HCT116 (cell line): ENCODE results near the gene ANKRD10. TPM values are rescaled to one million over a fixed set of nuclear protein-coding genes. Genes with fewer than 3 reads are reported as not detected.

Source experiments
- ATAC-seq: fragments of 200-7000 bp; cut with Tn5 transposase; 2 replicates; pipeline ENCODE4 v1.9.1; 2020; ENCODE audit warnings: mild to moderate bottlenecking, moderate library complexity
- BruUV-seq: library from RNA; stranded (reverse); fragments of 400-500 nt; replicated peaks from 2 replicates; lab custom pipeline; 2021; lab: Mats Ljungman, UMichigan
- CTCF ChIA-PET: fragments of 300-600 bp; sonication (Branson Sonifier 250); formaldehyde crosslinking; loops from one replicate; lab custom pipeline; 2021; ENCODE audit warnings: antibody characterized with exemption; lab: Charles Lee
- POLR2A ChIA-PET: fragments of 300-600, 350-600 bp; sonication (Branson Sonifier 250); formaldehyde crosslinking; loops from one replicate; lab custom pipeline; 2021; ENCODE audit warnings: antibody characterized with exemption; lab: Charles Lee
- RAD21 ChIA-PET, 2 experiments: fragments of 300-600 bp; sonication (Branson Sonifier 250); formaldehyde crosslinking; loops; one replicate each; lab custom pipeline; 2023; ENCODE audit warnings: low total read pairs in 2 of 2; ENCODE audit not compliant: uncharacterized antibody in 2 of 2, unreplicated experiment in 2 of 2, low non-redundant PET in 1 of 2; lab: Charles Lee
- DNase-seq: peaks from one replicate; pipeline ENCODE4 v3.0.0-alpha.2; 2010; ENCODE audit warnings: low read depth, low spot score
- H2AFZ ChIP-seq: fragments of 200-600 bp; shearing (Covaris generic), sonication (generic); 2 replicates; pipeline ENCODE4 v1.6.1; 2017; ENCODE audit warnings: low read depth, mixed run types, mixed read lengths, antibody characterized with exemption, low read length; ENCODE audit not compliant: poor library complexity, severe bottlenecking
- H3K27ac ChIP-seq: 2 replicates; pipeline ENCODE4 v1.5.1; 2012; ENCODE audit warnings: low read depth, low read length
- H3K27me3 ChIP-seq: fragments of 200-600 bp; sonication (generic); 2 replicates; pipeline ENCODE4 v1.6.1; 2016; ENCODE audit warnings: mixed run types, low read length, mixed read lengths; ENCODE audit not compliant: insufficient read depth
- H3K36me3 ChIP-seq, 2 experiments: fragments of 200-500 bp in 1 of 2; fragments of 200-600 bp in 1 of 2; sonication (Bioruptor generic) in 1 of 2; sonication (generic) in 1 of 2; 2 replicates each; pipeline versions ENCODE4 v1.5.1 to v1.6.1; 2014 to 2016; ENCODE audit warnings: low read length in 2 of 2, inconsistent platforms in 1 of 2, mixed read lengths in 1 of 2, mixed run types in 1 of 2; ENCODE audit not compliant: insufficient read depth in 2 of 2, control insufficient read depth in 1 of 2
- H3K4me1 ChIP-seq, 2 experiments: fragments of 200-600 bp in 1 of 2; sonication (generic) in 1 of 2; 2 replicates each; pipeline versions ENCODE4 v1.5.1 to v1.6.1; 2012 to 2017; ENCODE audit warnings: low read length in 2 of 2, inconsistent platforms in 1 of 2, mild to moderate bottlenecking in 1 of 2, mixed read lengths in 1 of 2, mixed run types in 1 of 2, moderate library complexity in 1 of 2; ENCODE audit not compliant: insufficient read depth in 2 of 2, control insufficient read depth in 1 of 2
- H3K4me2 ChIP-seq: fragments of 200-600 bp; sonication (generic); 2 replicates; pipeline ENCODE4 v1.6.1; 2017; ENCODE audit warnings: mixed run types, low read length, mixed read lengths
- H3K4me3 ChIP-seq, 2 experiments: fragments of 200-600 bp in 1 of 2; sonication (generic) in 1 of 2; replicated peaks in 1 of 2; 2 replicates each; pipeline ENCODE4 v1.5.1; 2011 to 2016; ENCODE audit warnings: low read length in 2 of 2, control low read depth in 1 of 2, low read depth in 1 of 2, mild to moderate bottlenecking in 1 of 2, mixed read lengths in 1 of 2, mixed run types in 1 of 2
- H3K79me2 ChIP-seq: fragments of 200-600 bp; sonication (generic); 2 replicates; pipeline ENCODE4 v1.6.1; 2017; ENCODE audit warnings: mild to moderate bottlenecking, mixed run types, low read length, moderate library complexity, mixed read lengths; ENCODE audit not compliant: insufficient read depth
- H3K9ac ChIP-seq: fragments of 200-600 bp; sonication (generic); 2 replicates; pipeline ENCODE4 v1.6.1; 2016; ENCODE audit warnings: low read length, mixed read lengths
- H3K9me2 ChIP-seq: fragments of 200-600 bp; sonication (generic), shearing (Covaris generic); 2 replicates; pipeline ENCODE4 v1.6.1; 2017; ENCODE audit warnings: mixed run types, mild to moderate bottlenecking, moderate library complexity; ENCODE audit not compliant: insufficient read depth
- H3K9me3 ChIP-seq, 2 experiments: fragments of 200-500 bp in 1 of 2; fragments of 200-600 bp in 1 of 2; sonication (Bioruptor generic) in 1 of 2; sonication (generic) in 1 of 2; 2 replicates each; pipeline ENCODE4 v1.6.1; 2014 to 2017; ENCODE audit warnings: low read length in 2 of 2, mixed read lengths in 2 of 2, inconsistent platforms in 1 of 2, low read depth in 1 of 2, mild to moderate bottlenecking in 1 of 2, mixed run types in 1 of 2, moderate library complexity in 1 of 2; ENCODE audit not compliant: control insufficient read depth in 1 of 2, insufficient read depth in 1 of 2
- H4K20me1 ChIP-seq: fragments of 200-600 bp; sonication (generic), shearing (Covaris generic); 2 replicates; pipeline ENCODE4 v1.6.1; 2017; ENCODE audit warnings: mixed run types, mild to moderate bottlenecking, moderate library complexity; ENCODE audit not compliant: insufficient read depth
- CBX3 ChIP-seq: IDR thresholded peaks from 2 replicates; pipeline ENCODE4 v1.6.1; 2012; ENCODE audit warnings: low read depth
- CTCF ChIP-seq, 3 experiments: fragments of 200-600 bp in 1 of 3; sonication (generic) in 1 of 3; IDR thresholded peaks in 2 of 3; conservative IDR thresholded peaks in 1 of 3; 2 replicates each; pipeline ENCODE4 v1.5.1; 2012 to 2017; ENCODE audit warnings: low read depth in 2 of 3, low read length in 2 of 3, antibody characterized with exemption in 1 of 3, borderline replicate concordance in 1 of 3, control low read depth in 1 of 3, mild to moderate bottlenecking in 1 of 3, mixed read lengths in 1 of 3, mixed run types in 1 of 3, moderate library complexity in 1 of 3; ENCODE audit not compliant: insufficient read depth in 1 of 3
- EZH2 ChIP-seq: fragments of 200-600 bp; sonication (generic); IDR thresholded peaks from 2 replicates; pipeline ENCODE4 v1.6.1; 2017; ENCODE audit warnings: antibody characterized with exemption, mixed run types
- FOSL1 ChIP-seq: IDR thresholded peaks from 2 replicates; pipeline ENCODE4 v1.6.1; 2012; ENCODE audit warnings: low read depth
- MAX ChIP-seq: IDR thresholded peaks from 2 replicates; pipeline ENCODE4 v1.6.1; 2012
- POLR2AphosphoS5 ChIP-seq: IDR thresholded peaks from 2 replicates; pipeline ENCODE4 v1.6.1; 2011; ENCODE audit warnings: mild to moderate bottlenecking, low read depth, low read length, moderate library complexity
- REST ChIP-seq: IDR thresholded peaks from 2 replicates; pipeline ENCODE4 v1.6.1; 2012; ENCODE audit warnings: low read depth
- TCF7L2 ChIP-seq: IDR thresholded peaks from 2 replicates; pipeline ENCODE4 v1.7.0; 2011; ENCODE audit warnings: borderline replicate concordance, inconsistent platforms; ENCODE audit not compliant: insufficient read depth, insufficient read length; ENCODE audit errors: extremely low read depth
- ZBTB33 ChIP-seq: IDR thresholded peaks from 2 replicates; pipeline ENCODE4 v1.6.1; 2011; ENCODE audit warnings: mild to moderate bottlenecking, low read length, moderate library complexity; ENCODE audit not compliant: insufficient replicate concordance; ENCODE audit errors: extremely low read depth
- ZNF274 ChIP-seq: fragments of 200-500 bp; sonication (Bioruptor generic); IDR thresholded peaks from 2 replicates; pipeline ENCODE4 v1.6.1; 2014; ENCODE audit warnings: mild to moderate bottlenecking, low read depth, low read length, inconsistent platforms
- intact Hi-C: fragments of 100-400 bp; cut with micrococcal nuclease; formaldehyde crosslinking; loops from 2 replicates; pipeline ENCODE4 v1.10.0; 2022
- total RNA-seq: library from RNA; stranded (reverse); gene quantifications from one replicate; pipeline ENCODE4 v1.2.1, GENCODE V29; 2021; ENCODE audit not compliant: unreplicated experiment

Gene ANKRD10
- total RNA-seq, 1 experiment from 2014 or later: 173 TPM

GRCh38 chr13:110835721-110836604, 78.9 kb downstream of the ANKRD10 start:
- H3K79me2 ChIP-seq: no peaks in the 10 kb centered on the region
- no TSS peak for BruUV-seq
- intact Hi-C loops: no loop called here
- H3K27me3 ChIP-seq: no peaks in the 10 kb centered on the region
- H3K9me2 ChIP-seq: no peaks in the 10 kb centered on the region; the same call in 1 of the 2 replicates
- ChIA-PET POLR2A (no interaction called here), RAD21 (no interaction called here), CTCF (no interaction called here)
- no peak overlapping the region for H3K4me3 ChIP-seq
- H3K9ac ChIP-seq: no peak overlapping the region
- no peaks in the 10 kb centered on the region for H3K9me3 ChIP-seq
- H3K36me3 ChIP-seq: no peaks in the 10 kb centered on the region
- no peak overlapping the region for H3K4me2 ChIP-seq
- no peaks in the 10 kb centered on the region for H4K20me1 ChIP-seq
- H2AFZ ChIP-seq: no peak overlapping the region
- no peaks in the 10 kb centered on the region for H3K4me1 ChIP-seq
- no peak overlapping the region for H3K27ac ChIP-seq
- no peak for DNase-seq
- ATAC-seq: no peak
- TF ChIP-seq POLR2AphosphoS5 (no peak), MAX (no peak), EZH2 (no peak), ZBTB33 (no peak), REST (no peak), CTCF (IDR thresholded peaks at IDR 0.05 in 2 of 3, conservative IDR thresholded peaks at IDR 0.05 in 1 of 3; ENCODE audit: borderline replicate concordance in 1 of 3, insufficient read depth in 1 of 3, low read depth in 2 of 3, low read length in 2 of 3) (no peak), ZNF274 (no peak), CBX3 (no peak), TCF7L2 (no peak), FOSL1 (no peak)
